Measurements from ENCODE around the gene NAP1L4. TPM values are rescaled to one million over a fixed set of nuclear protein-coding genes. Genes with fewer than 3 reads are reported as not detected.

Gene NAP1L4
- total and polyA plus RNA-seq, 2 of the 8 experiments (the other 6 are each of a cell fraction or from before 2014, with no cell fraction given): 75.8 to 194 TPM

- Histone ChIP-seq H3K4me2 (ENCODE audit: insufficient read depth in 1 of 2, low read depth in 2 of 2, low read length in 2 of 2) (no peak overlapping the region), H3K36me3 (ENCODE audit: control insufficient read depth in 2 of 4, insufficient read depth in 4 of 4, low read length in 3 of 4) (no peaks in the 10 kb centered on the region), H3K23ac (ENCODE audit: insufficient read length) (no peak overlapping the region), H3K18ac (ENCODE audit: extremely low read depth, low read length) (no peak overlapping the region; the same call in 1 of the 2 replicates), H3K27me3 (replicated peaks in 1 of 4; ENCODE audit: control insufficient read depth in 3 of 4, extremely low read depth in 1 of 4, insufficient read depth in 3 of 4, low read length in 3 of 4) (no peaks in the 10 kb centered on the region), H4K5ac (ENCODE audit: insufficient read length, low read depth, low read length) (no peak overlapping the region), H2BK15ac (ENCODE audit: low read length) (no peak overlapping the region), H2BK120ac (replicated peaks; ENCODE audit: low read depth, low read length) (no peak overlapping the region), H3K14ac (ENCODE audit: insufficient read length) (no peak overlapping the region), H3K9ac (replicated peaks in 1 of 4; ENCODE audit: extremely low read depth in 1 of 4, low read depth in 3 of 4, low read length in 3 of 4) (no peak overlapping the region), H2AFZ (ENCODE audit: low read length) (no peak overlapping the region), H4K20me1 (replicated peaks in 1 of 2; ENCODE audit: control insufficient read depth in 1 of 2, insufficient read depth in 2 of 2, low read length in 2 of 2) (peaks cover 0 to 4% of the 10 kb centered on the region in 2 experiments), H3K4me3 (ENCODE audit: extremely low read depth in 1 of 4, insufficient read depth in 2 of 4, low read depth in 3 of 4, low read length in 4 of 4) (no peak overlapping the region), H2AK5ac (ENCODE audit: low read depth, low read length) (0 out of 2 replicates have a peak overlapping the region, but pooled peaks have one; percentile 33), H3K56ac (replicated peaks; ENCODE audit: insufficient read length, low read depth, low read length) (no peak overlapping the region), H2BK20ac (ENCODE audit: low read length) (no peak overlapping the region), H3K79me2 (ENCODE audit: control insufficient read depth in 1 of 2, insufficient read depth in 2 of 2, low read length in 2 of 2) (no peaks in the 10 kb centered on the region), H3K27ac (ENCODE audit: low read depth, low read length) (no peak overlapping the region), H3K23me2 (ENCODE audit: low read depth, low read length) (no peaks in the 10 kb centered on the region), H2BK5ac (ENCODE audit: low read depth, low read length) (peak overlapping the region; percentile 44; the same call in 1 of the 2 replicates), H4K8ac (ENCODE audit: extremely low read depth, insufficient read depth, low read length) (no peak overlapping the region), H3K4ac (replicated peaks; ENCODE audit: insufficient read length, low read depth, low read length) (no peak overlapping the region), H3K9me3 (ENCODE audit: insufficient read depth in 2 of 2, low read depth in 1 of 2, low read length in 1 of 2) (no peaks in the 10 kb centered on the region), H3K79me1 (ENCODE audit: low read depth, low read length) (no peaks in the 10 kb centered on the region), H2BK12ac (ENCODE audit: low read depth, low read length) (peak overlapping the region; percentile 35; the same call in 1 of the 2 replicates), H4K91ac (replicated peaks; ENCODE audit: insufficient read length, low read length) (no peak overlapping the region), H3K4me1 (replicated peaks in 1 of 4; ENCODE audit: control insufficient read depth in 3 of 4, insufficient read depth in 4 of 4, low read length in 3 of 4) (peaks cover 0 to 19% (median 8%) of the 10 kb centered on the region in 4 experiments; a peak in 4 of 7 replicates)
- 81% methylated on average over 9 of the region's 9 CpGs; no CpG with 5 or more reads in 1 of the 2 experiments for WGBS, 2 experiments (ENCODE audit: extremely low coverage in 1 of 2, insufficient coverage in 1 of 2, insufficient read length in 1 of 2, insufficient replicate concordance in 2 of 2, low coverage in 1 of 2, low lambda C conversion rate in 2 of 2, missing lambda C conversion rate in 1 of 2)
- POLR2A ChIA-PET (ENCODE audit: partially characterized antibody): interaction anchor here (1.0 kb wide), 1 partner anchor 15 kb away, joined by 5 read pairs; the partner anchor contains the start of gene PHLDA2
- CTCF ChIA-PET (ENCODE audit: partially characterized antibody): interaction anchor here (1.1 to 3.4 kb wide), 5 partner anchors 17 to 382 kb away, joined by 3 to 19 read pairs (median 5); partner anchors contain the start of gene PHLDA2
- FAIRE-seq (no peak), DNase-seq (ENCODE audit: low read depth in 1 of 2, low spot score in 2 of 2) (no peak)
- TF ChIP-seq ASH2L (IDR thresholded peaks at IDR 0.05; ENCODE audit: low read length) (no peak), TCF12 (IDR thresholded peaks at IDR 0.05; ENCODE audit: low read depth, low read length) (no peak), EP300 (IDR thresholded peaks at IDR 0.05; ENCODE audit: borderline replicate concordance in 1 of 2, low read depth in 2 of 2, low read length in 2 of 2) (no peak), KDM4A (IDR thresholded peaks at IDR 0.05; ENCODE audit: low read depth, low read length, severe bottlenecking) (no peak), SP2 (IDR thresholded peaks at IDR 0.05; ENCODE audit: low read length) (no peak), RFX5 (IDR thresholded peaks at IDR 0.05; ENCODE audit: borderline replicate concordance, low read depth, low read length) (no peak)
These were observed 78.4 kb downstream of the NAP1L4 start for GRCh38 chr11:2913776-2914175.

All from H1 (cell line).